ENCODE data around the gene NARF. TPM values are rescaled to one million over a fixed set of nuclear protein-coding genes. Genes with fewer than 3 reads are reported as not detected.
"Not testable (repeated sequence)": the region's sequence is repeated elsewhere in the genome, so short reads cannot be mapped to it uniquely, and the experiment has no call there.

NARF gene
- polyA plus RNA-seq, 4 donors: 39.2 to 87.0 (median 49.9) TPM

DNA sequence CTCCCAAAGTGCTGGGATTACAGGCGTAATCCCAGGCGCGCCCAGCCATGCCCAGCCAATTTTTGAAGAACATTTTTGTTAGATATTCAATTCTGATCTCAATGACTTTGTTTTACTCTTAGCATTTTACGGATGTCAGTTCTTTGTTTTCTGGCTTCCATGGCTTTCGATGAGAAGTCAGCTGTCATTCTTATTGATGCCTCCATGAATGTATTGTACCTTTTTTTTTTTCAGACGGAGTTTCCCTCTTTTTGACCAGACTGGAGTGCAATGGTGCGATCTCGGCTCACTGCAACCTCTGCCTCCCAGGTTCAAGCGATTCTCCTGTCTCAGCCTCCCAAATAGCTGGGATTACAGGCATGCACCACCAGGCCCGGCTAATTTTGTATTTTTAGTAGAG, 55.3 kb downstream of the NARF start:
- not testable (repeated sequence) for H3K27me3 ChIP-seq (ENCODE audit: control insufficient read depth in 3 of 3, insufficient read depth in 3 of 3, low read length in 3 of 3); H3K36me3 ChIP-seq (ENCODE audit: control insufficient read depth in 3 of 3, insufficient read depth in 2 of 3, low read depth in 1 of 3, low read length in 3 of 3); FAIRE-seq; DNase-seq; H3K4me1 ChIP-seq (ENCODE audit: control insufficient read depth in 3 of 3, insufficient read depth in 2 of 3, low read depth in 1 of 3, low read length in 2 of 3); H3K27ac ChIP-seq (ENCODE audit: low read depth in 1 of 3, low read length in 2 of 3); H3K9me3 ChIP-seq (ENCODE audit: control insufficient read depth in 2 of 2, insufficient read depth in 1 of 2, low read depth in 1 of 2, low read length in 1 of 2); H3K4me3 ChIP-seq (ENCODE audit: low read depth in 1 of 3, low read length in 3 of 3)
- WGBS, 3 donors: 95 to 97% (median 96%) methylated on average over 10 of the region's 10 CpGs

DNA sequence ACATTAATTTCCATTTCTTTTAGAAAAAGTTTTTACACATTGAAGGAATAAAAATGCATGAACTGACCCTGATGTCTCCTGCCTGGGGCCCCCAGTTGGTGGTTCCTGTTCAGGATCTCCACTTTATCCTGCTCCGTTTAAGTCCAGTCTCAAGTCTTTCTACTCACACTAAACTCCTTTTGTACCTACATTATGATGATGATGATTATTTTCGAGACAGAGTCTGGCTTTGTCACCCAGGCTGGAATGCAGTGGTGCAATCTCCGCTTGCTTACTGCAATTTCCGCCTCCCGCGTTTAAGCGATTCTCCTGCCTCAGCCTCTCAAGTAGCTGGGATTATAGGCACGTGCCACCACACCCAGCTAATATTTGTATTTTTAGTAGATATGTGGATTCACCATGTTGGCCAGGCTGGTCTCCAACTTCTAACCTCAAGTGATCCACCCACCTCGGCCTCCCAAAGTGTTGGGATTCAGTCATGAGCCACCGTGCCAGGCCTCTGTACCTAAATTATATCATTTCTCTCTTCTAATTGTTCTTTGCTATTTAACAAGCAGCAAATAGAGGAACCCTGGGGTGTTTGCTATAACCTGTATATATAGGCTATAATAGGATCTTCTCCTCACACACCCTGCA, 58.8 kb downstream of the NARF start:
- peaks cover 0 to 2% (median 0%) of the 10 kb centered on the region in 3 donors for H3K4me1 ChIP-seq (ENCODE audit: control insufficient read depth in 3 of 3, insufficient read depth in 2 of 3, low read depth in 1 of 3, low read length in 2 of 3)
- no peaks in the 10 kb centered on the region for H3K27me3 ChIP-seq (ENCODE audit: control insufficient read depth in 3 of 3, insufficient read depth in 3 of 3, low read length in 3 of 3)
- H3K4me3 ChIP-seq (ENCODE audit: low read depth in 1 of 3, low read length in 3 of 3): no peak overlapping the region
- no peak for FAIRE-seq
- peaks cover 0 to 4% of the 10 kb centered on the region in 2 donors for H3K9me3 ChIP-seq (ENCODE audit: control insufficient read depth in 2 of 2, insufficient read depth in 1 of 2, low read depth in 1 of 2, low read length in 1 of 2)
- H3K27ac ChIP-seq (ENCODE audit: low read depth in 1 of 3, low read length in 2 of 3): no peak overlapping the region
- no peaks in the 10 kb centered on the region for H3K36me3 ChIP-seq (ENCODE audit: control insufficient read depth in 3 of 3, insufficient read depth in 2 of 3, low read depth in 1 of 3, low read length in 3 of 3)
- no peak for DNase-seq
- 83 to 84% (median 84%) methylated on average over 10 of the region's 10 CpGs for WGBS, 3 donors

DNA sequence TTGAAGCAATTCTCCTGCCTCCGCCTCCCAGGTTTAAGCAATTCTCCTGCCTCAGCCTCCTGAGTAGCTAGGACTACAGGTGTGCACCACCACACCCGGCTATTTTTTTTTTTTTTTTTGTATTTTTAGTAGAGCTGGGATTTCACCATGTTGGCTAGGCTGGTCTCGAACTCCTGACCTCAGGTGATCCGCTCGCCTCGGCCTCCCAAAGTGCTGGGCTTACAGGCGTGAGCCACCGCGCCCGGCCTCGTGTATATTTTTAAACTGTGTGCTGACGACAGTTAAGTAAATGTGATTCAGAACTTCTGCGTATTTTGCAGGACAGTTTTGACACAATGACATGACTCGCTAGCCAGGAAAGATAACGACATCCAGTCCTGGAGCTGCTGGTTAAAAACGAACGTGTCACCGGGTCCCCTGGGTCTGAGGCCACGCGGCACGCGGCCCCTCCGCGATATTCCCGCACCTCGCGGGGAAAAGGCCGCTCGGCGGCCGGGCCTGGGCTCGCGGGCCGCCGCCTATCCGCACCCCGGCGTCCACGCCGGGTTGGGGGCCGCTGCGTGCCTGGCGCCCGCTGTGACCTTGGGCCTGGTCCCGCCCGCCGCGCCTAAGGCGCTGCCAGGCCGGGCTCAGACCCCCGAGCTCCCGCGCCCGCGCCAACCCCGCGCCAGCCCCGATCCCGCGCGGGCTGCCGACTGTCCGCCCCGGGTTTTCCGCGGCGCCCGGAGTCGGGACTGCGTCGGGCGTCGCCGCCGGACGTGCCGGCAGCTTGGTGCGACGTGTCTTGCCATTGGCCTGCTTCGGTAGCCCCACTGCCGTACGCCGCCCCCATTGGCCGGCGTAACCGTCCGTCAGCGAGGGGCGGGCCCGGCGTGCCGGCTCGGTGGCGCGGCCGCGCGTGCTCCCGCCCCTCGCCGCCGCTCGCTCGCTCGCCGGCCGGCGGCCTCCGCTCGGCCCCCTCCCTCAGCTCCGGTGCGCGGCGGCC, 60.6 kb downstream of the NARF start, which contains the start of gene FOXK2:
TSS of gene FOXK2 (plus strand) at position 907 of the 985 bp plus-strand sequence. CDS start 157 bp downstream, outside the sequence.
- Histone ChIP-seq H3K27me3 (ENCODE audit: control insufficient read depth in 3 of 3, insufficient read depth in 3 of 3, low read length in 3 of 3) (no peaks in the 10 kb centered on the region), H3K4me3 (ENCODE audit: low read depth in 1 of 3, low read length in 3 of 3) (peak within 1 kb of the TSS; percentile 72 to 88 (median 88)), H3K4me1 (ENCODE audit: control insufficient read depth in 3 of 3, insufficient read depth in 2 of 3, low read depth in 1 of 3, low read length in 2 of 3) (peaks cover 0 to 2% (median 0%) of the 10 kb centered on the region in 3 donors), H3K36me3 (ENCODE audit: control insufficient read depth in 3 of 3, insufficient read depth in 2 of 3, low read depth in 1 of 3, low read length in 3 of 3) (peaks cover 0 to 7% (median 0%) of the 10 kb centered on the region in 3 donors), H3K9me3 (ENCODE audit: control insufficient read depth in 2 of 2, insufficient read depth in 1 of 2, low read depth in 1 of 2, low read length in 1 of 2) (peaks cover 0 to under 1% of the 10 kb centered on the region in 2 donors), H3K27ac (ENCODE audit: low read depth in 1 of 3, low read length in 2 of 3) (peak within 1 kb of the TSS; percentile 72 to 99 (median 95))
- WGBS, 3 donors: 2 to 3% (median 2%) methylated on average over 46 to 114 of the region's 114 CpGs
- FAIRE-seq: no peak
- DNase-seq: peak; percentile 94 to 98

DNA sequence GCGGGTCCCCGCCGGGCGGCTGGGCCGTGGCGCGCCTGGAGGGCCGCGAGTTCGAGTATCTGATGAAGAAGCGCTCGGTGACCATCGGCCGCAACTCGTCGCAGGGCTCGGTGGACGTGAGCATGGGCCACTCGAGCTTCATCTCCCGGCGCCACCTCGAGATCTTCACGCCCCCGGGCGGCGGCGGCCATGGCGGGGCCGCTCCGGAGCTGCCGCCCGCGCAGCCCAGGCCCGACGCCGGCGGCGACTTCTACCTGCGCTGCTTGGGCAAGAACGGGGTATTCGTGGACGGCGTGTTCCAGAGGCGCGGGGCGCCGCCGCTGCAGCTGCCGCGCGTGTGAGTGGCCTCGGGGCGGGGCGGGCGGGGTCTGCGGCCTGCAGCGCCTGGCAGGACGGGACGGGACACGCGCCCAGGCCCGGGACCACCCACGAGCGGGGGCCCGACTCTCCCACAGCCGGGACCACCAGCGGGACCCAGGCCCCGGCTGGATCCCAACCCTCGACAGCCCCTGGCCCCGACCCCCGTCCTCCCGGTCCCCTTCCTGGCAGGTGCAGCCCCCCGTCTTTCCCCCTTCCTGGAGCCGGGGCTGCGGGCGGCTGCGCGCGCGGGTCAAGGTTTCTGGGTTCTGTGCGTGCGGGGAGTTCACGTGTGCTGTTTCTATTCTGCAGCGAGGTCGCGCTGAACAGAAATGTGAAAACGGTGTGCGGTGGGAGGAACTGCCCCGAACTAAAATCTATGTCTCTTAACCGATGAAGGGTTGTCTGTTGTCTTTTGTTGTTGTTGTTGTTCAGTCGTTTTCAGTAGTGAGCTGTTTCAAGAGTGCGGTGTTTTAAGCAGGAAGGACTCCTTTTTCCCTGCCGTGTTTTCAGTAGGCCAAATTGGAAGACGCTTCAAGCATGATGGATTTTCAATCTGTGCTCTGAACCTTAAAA, 61.7 kb downstream of the NARF start:
- H3K9me3 ChIP-seq (ENCODE audit: control insufficient read depth in 2 of 2, insufficient read depth in 1 of 2, low read depth in 1 of 2, low read length in 1 of 2): no peaks in the 10 kb centered on the region
- FAIRE-seq (no peak), DNase-seq (peak in 1 of 2 donors; percentile 65)
- H3K4me1 ChIP-seq (ENCODE audit: control insufficient read depth in 3 of 3, insufficient read depth in 2 of 3, low read depth in 1 of 3, low read length in 2 of 3): peaks cover 0 to 11% (median 0%) of the 10 kb centered on the region in 3 donors
- H3K27me3 ChIP-seq (ENCODE audit: control insufficient read depth in 3 of 3, insufficient read depth in 3 of 3, low read length in 3 of 3): no peaks in the 10 kb centered on the region
- H3K27ac ChIP-seq (ENCODE audit: low read depth in 1 of 3, low read length in 2 of 3): peak overlapping the region; percentile 52 to 99 (median 59)
- 0 to 1% (median 0%) methylated on average over 53 to 94 of the region's 94 CpGs for WGBS, 3 donors
- H3K36me3 ChIP-seq (ENCODE audit: control insufficient read depth in 3 of 3, insufficient read depth in 2 of 3, low read depth in 1 of 3, low read length in 3 of 3): peaks cover 0 to 12% (median 0%) of the 10 kb centered on the region in 3 donors
- peak overlapping the region; percentile 72 to 88 (median 88) for H3K4me3 ChIP-seq (ENCODE audit: low read depth in 1 of 3, low read length in 3 of 3)

DNA sequence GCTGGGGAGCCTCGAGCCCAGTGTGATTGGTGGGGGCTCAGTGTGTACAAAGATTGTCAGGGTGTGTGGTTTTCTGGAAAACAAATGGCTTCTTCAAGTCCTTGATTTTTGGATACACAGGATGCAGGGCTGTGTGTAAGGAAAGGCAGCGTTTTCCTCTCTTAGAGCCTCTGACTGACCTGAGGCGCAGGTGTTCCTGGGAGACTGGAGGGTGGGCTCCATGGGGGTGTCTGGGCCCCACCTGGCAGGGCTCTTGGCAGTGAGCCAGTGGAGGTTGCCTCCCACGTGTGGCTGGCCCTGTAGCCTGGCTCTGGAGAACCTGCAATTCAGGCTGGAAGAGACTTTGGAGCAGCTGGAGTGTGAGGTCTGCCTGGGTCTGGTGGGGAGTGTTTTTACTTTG, 66.0 kb downstream of the NARF start:
- WGBS, 3 donors: 16 to 29% (median 25%) methylated on average over 4 of the region's 4 CpGs
- Histone ChIP-seq H3K9me3 (ENCODE audit: control insufficient read depth in 2 of 2, insufficient read depth in 1 of 2, low read depth in 1 of 2, low read length in 1 of 2) (no peaks in the 10 kb centered on the region), H3K36me3 (ENCODE audit: control insufficient read depth in 3 of 3, insufficient read depth in 2 of 3, low read depth in 1 of 3, low read length in 3 of 3) (peaks cover 0 to 16% (median 0%) of the 10 kb centered on the region in 3 donors), H3K4me1 (ENCODE audit: control insufficient read depth in 3 of 3, insufficient read depth in 2 of 3, low read depth in 1 of 3, low read length in 2 of 3) (peaks cover 0 to 17% (median 0%) of the 10 kb centered on the region in 3 donors), H3K27me3 (ENCODE audit: control insufficient read depth in 3 of 3, insufficient read depth in 3 of 3, low read length in 3 of 3) (no peaks in the 10 kb centered on the region), H3K4me3 (ENCODE audit: low read depth in 1 of 3, low read length in 3 of 3) (no peak overlapping the region), H3K27ac (ENCODE audit: low read depth in 1 of 3, low read length in 2 of 3) (no peak overlapping the region)
- peak; percentile 33 to 62 for DNase-seq
- FAIRE-seq: no peak

DNA sequence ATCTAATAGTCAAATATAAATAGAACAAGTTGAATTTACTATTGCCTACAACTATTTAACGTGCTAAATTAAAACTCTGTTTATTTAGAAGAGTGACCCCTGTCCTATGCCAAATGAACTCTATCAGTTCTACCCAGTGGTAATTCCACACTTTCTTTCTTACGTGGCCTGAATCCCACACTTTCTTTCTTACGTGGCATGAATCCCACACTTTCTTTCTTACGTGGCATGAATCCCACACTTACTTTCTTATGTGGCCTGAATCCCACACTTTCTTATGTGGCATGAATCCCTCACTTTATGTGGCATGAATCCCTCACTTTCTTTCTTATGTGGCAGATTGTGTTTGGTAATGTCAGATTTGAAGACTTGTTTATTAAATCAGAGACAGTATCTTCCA, 67.2 kb downstream of the NARF start:
- 57 to 85% (median 78%) methylated on average over 4 of the region's 4 CpGs for WGBS, 3 donors
- Histone ChIP-seq H3K9me3 (ENCODE audit: control insufficient read depth in 2 of 2, insufficient read depth in 1 of 2, low read depth in 1 of 2, low read length in 1 of 2) (no peaks in the 10 kb centered on the region), H3K27me3 (ENCODE audit: control insufficient read depth in 3 of 3, insufficient read depth in 3 of 3, low read length in 3 of 3) (no peaks in the 10 kb centered on the region), H3K4me1 (ENCODE audit: control insufficient read depth in 3 of 3, insufficient read depth in 2 of 3, low read depth in 1 of 3, low read length in 2 of 3) (peaks cover 0 to 20% (median 2%) of the 10 kb centered on the region in 3 donors), H3K27ac (ENCODE audit: low read depth in 1 of 3, low read length in 2 of 3) (no peak overlapping the region), H3K4me3 (ENCODE audit: low read depth in 1 of 3, low read length in 3 of 3) (no peak overlapping the region), H3K36me3 (ENCODE audit: control insufficient read depth in 3 of 3, insufficient read depth in 2 of 3, low read depth in 1 of 3, low read length in 3 of 3) (peaks cover 0 to 16% (median 0%) of the 10 kb centered on the region in 3 donors)
- no peak for FAIRE-seq
- no peak for DNase-seq

DNA sequence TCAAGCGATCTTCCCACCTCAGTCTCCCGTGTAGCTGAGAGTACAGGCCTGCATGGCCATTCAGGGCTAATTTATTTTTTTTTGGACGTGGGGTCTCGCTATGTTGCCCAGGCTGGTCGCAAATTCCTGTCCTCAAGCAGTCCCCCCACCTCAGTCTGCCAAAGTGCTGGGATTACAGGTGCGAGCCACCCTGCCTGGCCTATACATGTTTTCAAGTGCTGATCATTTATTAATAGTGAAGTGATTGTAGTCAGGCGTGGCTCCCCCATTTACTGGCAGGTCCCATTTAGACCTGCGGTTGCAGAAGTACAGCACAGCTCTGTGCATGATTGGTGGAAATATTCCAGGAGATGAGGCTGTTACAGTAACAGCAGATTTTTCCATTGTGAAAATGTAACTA, 69.4 kb downstream of the NARF start:
- DNase-seq: no peak

More for the DNA sequence above, 69.4 kb downstream of the NARF start:
- Histone ChIP-seq H3K27ac (ENCODE audit: low read depth in 1 of 3, low read length in 2 of 3) (no peak overlapping the region), H3K4me1 (ENCODE audit: control insufficient read depth in 3 of 3, insufficient read depth in 2 of 3, low read depth in 1 of 3, low read length in 2 of 3) (peaks cover 2 to 24% (median 5%) of the 10 kb centered on the region in 3 donors), H3K36me3 (ENCODE audit: control insufficient read depth in 3 of 3, insufficient read depth in 2 of 3, low read depth in 1 of 3, low read length in 3 of 3) (peaks cover 0 to 16% (median 0%) of the 10 kb centered on the region in 3 donors), H3K4me3 (ENCODE audit: low read depth in 1 of 3, low read length in 3 of 3) (no peak overlapping the region), H3K9me3 (ENCODE audit: control insufficient read depth in 2 of 2, insufficient read depth in 1 of 2, low read depth in 1 of 2, low read length in 1 of 2) (no peaks in the 10 kb centered on the region), H3K27me3 (ENCODE audit: control insufficient read depth in 3 of 3, insufficient read depth in 3 of 3, low read length in 3 of 3) (no peaks in the 10 kb centered on the region)
- 45 to 72% (median 67%) methylated on average over 8 of the region's 8 CpGs for WGBS, 3 donors
- no peak for FAIRE-seq
